HL-60 (cell line): ENCODE results near the gene SLC13A2.
"Not testable (repeated sequence)": the region's sequence is repeated elsewhere in the genome, so short reads cannot be mapped to it uniquely, and the experiment has no call there.

Experiments
- DNase-seq, 2 experiments: peaks; one replicate each; pipeline ENCODE4 v3.0.0-alpha.2; 2010 to 2020; ENCODE audit warnings: low read depth in 1 of 2, low spot score in 1 of 2
- H3K27ac ChIP-seq: fragments of 250-450 bp; sonication (Bioruptor Pico); replicated peaks from 2 replicates; pipeline ENCODE4 v1.5.1; 2020; ENCODE audit warnings: mild to moderate bottlenecking, moderate library complexity
- H3K27me3 ChIP-seq: fragments of 250-450 bp; sonication (Bioruptor Pico); 2 replicates; pipeline ENCODE4 v1.5.1; 2021; ENCODE audit warnings: mild to moderate bottlenecking, moderate library complexity; ENCODE audit not compliant: insufficient read depth, poor library complexity, severe bottlenecking
- H3K4me3 ChIP-seq: replicated peaks from 2 replicates; pipeline ENCODE4 v1.5.1; 2011; ENCODE audit warnings: mild to moderate bottlenecking, control low read depth, low read length; ENCODE audit not compliant: insufficient read depth
- GABPA ChIP-seq: IDR thresholded peaks from 2 replicates; pipeline ENCODE4 v1.6.1; 2012; ENCODE audit warnings: low read depth
- POLR2AphosphoS5 ChIP-seq: IDR thresholded peaks from 2 replicates; pipeline ENCODE4 v1.6.1; 2012; ENCODE audit warnings: low read depth
- SPI1 ChIP-seq: IDR thresholded peaks from 2 replicates; pipeline ENCODE4 v1.6.1; 2012; ENCODE audit warnings: low read depth, mild to moderate bottlenecking, borderline replicate concordance
- TF ChIP-seq, protein P1 (sequence below): IDR thresholded peaks from 2 replicates; pipeline ENCODE4 v1.6.1; 2012; ENCODE audit warnings: low read depth; ENCODE audit not compliant: insufficient replicate concordance
- TF ChIP-seq, protein P2 (sequence below): IDR thresholded peaks from one replicate; pipeline ENCODE4 v1.5.1; 2011; ENCODE audit warnings: low read length, control low read depth, inconsistent platforms; ENCODE audit not compliant: insufficient read depth

The SLC13A2 gene

DNA sequence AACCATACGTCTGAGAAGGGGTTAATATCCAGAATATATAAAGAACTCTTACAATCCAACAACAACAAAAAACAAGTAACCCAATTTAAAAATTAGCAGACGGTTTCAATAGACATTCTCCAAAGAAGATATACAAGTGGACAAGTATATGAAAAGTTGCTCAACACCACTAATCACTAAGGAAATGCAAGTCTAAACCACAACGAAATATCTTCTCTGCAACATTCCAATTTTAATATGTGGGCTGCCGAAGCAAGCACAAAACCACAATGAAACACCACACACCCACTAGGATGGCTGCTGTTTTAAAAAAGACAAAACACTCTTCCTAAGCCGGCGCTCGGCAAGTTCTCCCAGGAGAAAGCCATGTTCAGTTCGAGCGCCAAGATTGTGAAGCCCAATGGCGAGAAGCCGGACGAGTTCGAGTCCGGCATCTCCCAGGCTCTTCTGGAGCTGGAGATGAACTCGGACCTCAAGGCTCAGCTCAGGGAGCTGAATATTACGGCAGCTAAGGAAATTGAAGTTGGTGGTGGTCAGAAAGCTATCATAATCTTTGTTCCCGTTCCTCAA is 5.9 kb upstream of the SLC13A2 start:
- Histone ChIP-seq H3K27ac (no peak overlapping the region), H3K4me3 (peak overlapping the region; percentile 15), H3K27me3 (peaks cover 8% of the 10 kb centered on the region)
- TF ChIP-seq GABPA (no peak), SPI1 (no peak), POLR2AphosphoS5 (no peak)
- TF ChIP-seq, protein P1, sequence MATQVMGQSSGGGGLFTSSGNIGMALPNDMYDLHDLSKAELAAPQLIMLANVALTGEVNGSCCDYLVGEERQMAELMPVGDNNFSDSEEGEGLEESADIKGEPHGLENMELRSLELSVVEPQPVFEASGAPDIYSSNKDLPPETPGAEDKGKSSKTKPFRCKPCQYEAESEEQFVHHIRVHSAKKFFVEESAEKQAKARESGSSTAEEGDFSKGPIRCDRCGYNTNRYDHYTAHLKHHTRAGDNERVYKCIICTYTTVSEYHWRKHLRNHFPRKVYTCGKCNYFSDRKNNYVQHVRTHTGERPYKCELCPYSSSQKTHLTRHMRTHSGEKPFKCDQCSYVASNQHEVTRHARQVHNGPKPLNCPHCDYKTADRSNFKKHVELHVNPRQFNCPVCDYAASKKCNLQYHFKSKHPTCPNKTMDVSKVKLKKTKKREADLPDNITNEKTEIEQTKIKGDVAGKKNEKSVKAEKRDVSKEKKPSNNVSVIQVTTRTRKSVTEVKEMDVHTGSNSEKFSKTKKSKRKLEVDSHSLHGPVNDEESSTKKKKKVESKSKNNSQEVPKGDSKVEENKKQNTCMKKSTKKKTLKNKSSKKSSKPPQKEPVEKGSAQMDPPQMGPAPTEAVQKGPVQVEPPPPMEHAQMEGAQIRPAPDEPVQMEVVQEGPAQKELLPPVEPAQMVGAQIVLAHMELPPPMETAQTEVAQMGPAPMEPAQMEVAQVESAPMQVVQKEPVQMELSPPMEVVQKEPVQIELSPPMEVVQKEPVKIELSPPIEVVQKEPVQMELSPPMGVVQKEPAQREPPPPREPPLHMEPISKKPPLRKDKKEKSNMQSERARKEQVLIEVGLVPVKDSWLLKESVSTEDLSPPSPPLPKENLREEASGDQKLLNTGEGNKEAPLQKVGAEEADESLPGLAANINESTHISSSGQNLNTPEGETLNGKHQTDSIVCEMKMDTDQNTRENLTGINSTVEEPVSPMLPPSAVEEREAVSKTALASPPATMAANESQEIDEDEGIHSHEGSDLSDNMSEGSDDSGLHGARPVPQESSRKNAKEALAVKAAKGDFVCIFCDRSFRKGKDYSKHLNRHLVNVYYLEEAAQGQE = no peak
- TF ChIP-seq, protein P2, sequence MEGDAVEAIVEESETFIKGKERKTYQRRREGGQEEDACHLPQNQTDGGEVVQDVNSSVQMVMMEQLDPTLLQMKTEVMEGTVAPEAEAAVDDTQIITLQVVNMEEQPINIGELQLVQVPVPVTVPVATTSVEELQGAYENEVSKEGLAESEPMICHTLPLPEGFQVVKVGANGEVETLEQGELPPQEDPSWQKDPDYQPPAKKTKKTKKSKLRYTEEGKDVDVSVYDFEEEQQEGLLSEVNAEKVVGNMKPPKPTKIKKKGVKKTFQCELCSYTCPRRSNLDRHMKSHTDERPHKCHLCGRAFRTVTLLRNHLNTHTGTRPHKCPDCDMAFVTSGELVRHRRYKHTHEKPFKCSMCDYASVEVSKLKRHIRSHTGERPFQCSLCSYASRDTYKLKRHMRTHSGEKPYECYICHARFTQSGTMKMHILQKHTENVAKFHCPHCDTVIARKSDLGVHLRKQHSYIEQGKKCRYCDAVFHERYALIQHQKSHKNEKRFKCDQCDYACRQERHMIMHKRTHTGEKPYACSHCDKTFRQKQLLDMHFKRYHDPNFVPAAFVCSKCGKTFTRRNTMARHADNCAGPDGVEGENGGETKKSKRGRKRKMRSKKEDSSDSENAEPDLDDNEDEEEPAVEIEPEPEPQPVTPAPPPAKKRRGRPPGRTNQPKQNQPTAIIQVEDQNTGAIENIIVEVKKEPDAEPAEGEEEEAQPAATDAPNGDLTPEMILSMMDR = no peak
- no peak for DNase-seq

GRCh38 chr17:28468033-28468735 is 5.3 kb upstream of the SLC13A2 start:
- H3K27ac ChIP-seq, H3K27me3 ChIP-seq, DNase-seq, H3K4me3 ChIP-seq: not testable (repeated sequence)

DNA sequence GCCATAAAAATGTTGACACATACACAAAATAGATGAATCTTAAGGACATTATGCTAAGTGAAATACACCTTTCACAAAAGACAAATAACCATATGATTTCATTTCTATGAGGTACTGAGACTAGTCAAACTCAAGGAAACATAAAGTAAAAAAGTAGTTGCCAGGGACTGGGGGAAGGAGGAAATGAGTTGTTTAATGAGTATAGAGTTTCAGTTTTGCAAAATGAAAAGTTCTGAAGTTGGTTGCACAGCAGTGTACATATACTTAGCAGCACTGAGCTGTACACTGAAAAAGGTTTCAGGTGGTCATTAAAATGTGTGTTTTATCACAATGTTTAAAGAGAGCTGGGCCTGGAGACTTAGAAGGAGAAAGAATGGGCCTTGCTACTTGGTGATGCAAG is 4.7 kb upstream of the SLC13A2 start:
- TF ChIP-seq GABPA = no peak
- TF ChIP-seq SPI1 = no peak
- TF ChIP-seq, protein P1 = no peak
- TF ChIP-seq, protein P2 = no peak
- no peak for TF ChIP-seq POLR2AphosphoS5
- DNase-seq = no peak
- no peak overlapping the region for H3K4me3 ChIP-seq
- no peak overlapping the region for H3K27ac ChIP-seq
- H3K27me3 ChIP-seq = peaks cover 8% of the 10 kb centered on the region

- no peak for DNase-seq
- H3K27ac ChIP-seq = no peak overlapping the region
- peaks cover 8% of the 10 kb centered on the region for H3K27me3 ChIP-seq
- H3K4me3 ChIP-seq = no peak overlapping the region
- TF ChIP-seq, protein P1 = no peak
- TF ChIP-seq SPI1 (no peak), POLR2AphosphoS5 (no peak), GABPA (no peak)
- TF ChIP-seq, protein P2 = no peak
Measured at GRCh38 chr17:28469376-28469775, 4.1 kb upstream of the SLC13A2 start.
